ENCODE results near the gene SLC49A4.

The SLC49A4 gene

DNA sequence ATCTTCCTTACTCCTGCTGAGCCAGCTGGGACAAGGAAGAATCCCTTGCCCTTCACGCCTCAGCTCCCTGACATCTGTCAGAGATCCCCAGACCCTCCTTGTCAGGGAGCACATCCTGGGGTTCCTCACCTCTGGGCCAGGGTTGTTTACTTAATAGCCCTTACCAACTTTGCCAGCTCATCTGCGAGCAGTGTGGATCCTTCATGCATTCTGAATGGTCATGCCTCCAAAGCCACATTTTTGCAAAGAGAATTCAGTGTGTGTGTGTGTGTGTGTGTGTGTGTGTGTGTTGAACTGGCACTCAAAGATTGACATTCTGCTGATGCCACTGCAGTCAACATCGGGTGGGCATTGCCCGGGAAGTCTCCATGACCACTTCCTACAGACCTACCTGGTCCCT is 112.6 kb downstream of the SLC49A4 start:
- no peak overlapping the region for H3K4me3 ChIP-seq (ENCODE audit: low read depth, low read length)
- in situ Hi-C loops (cut with HindIII; ENCODE audit: low sequenced_read_pairs): no loop called here
- TF ChIP-seq, protein P1, sequence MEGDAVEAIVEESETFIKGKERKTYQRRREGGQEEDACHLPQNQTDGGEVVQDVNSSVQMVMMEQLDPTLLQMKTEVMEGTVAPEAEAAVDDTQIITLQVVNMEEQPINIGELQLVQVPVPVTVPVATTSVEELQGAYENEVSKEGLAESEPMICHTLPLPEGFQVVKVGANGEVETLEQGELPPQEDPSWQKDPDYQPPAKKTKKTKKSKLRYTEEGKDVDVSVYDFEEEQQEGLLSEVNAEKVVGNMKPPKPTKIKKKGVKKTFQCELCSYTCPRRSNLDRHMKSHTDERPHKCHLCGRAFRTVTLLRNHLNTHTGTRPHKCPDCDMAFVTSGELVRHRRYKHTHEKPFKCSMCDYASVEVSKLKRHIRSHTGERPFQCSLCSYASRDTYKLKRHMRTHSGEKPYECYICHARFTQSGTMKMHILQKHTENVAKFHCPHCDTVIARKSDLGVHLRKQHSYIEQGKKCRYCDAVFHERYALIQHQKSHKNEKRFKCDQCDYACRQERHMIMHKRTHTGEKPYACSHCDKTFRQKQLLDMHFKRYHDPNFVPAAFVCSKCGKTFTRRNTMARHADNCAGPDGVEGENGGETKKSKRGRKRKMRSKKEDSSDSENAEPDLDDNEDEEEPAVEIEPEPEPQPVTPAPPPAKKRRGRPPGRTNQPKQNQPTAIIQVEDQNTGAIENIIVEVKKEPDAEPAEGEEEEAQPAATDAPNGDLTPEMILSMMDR (IDR thresholded peaks at IDR 0.05; ENCODE audit: low read depth, low read length): no peak
- DNase-seq (ENCODE audit: low read depth, low spot score): no peak

GRCh38 chr3:122908251-122908650 is 113.4 kb downstream of the SLC49A4 start:
- DNase-seq (ENCODE audit: low read depth, low spot score): no peak
- no peak overlapping the region for H3K4me3 ChIP-seq (ENCODE audit: low read depth, low read length)
- in situ Hi-C loops (cut with HindIII; ENCODE audit: low sequenced_read_pairs): no loop called here
- TF ChIP-seq, protein P1 (IDR thresholded peaks at IDR 0.05; ENCODE audit: low read depth, low read length): no peak

DNA sequence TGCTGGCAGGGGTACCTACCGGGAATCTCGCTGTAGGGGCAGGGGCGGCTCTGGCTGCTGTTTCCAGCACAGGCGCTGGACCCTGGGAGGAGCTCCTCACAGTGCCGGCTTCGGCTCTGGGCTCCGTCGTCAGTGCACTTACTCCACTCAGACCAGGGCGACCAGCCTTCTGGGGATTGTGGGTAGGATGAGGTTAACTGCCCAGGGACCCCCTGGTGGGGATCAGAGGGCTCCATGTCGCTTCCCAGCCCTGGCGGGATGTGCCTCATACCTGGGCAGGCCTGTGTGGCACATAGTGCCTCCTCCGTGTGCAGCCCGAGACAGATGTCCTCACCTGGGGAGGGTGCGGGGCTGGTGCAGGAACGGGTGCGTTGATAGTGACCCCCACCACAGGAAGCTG is 117.0 kb downstream of the SLC49A4 start:
- no peak overlapping the region for H3K4me3 ChIP-seq (ENCODE audit: low read depth, low read length)
- in situ Hi-C loops (cut with HindIII; ENCODE audit: low sequenced_read_pairs): no loop called here
- no peak for DNase-seq (ENCODE audit: low read depth, low spot score)
- TF ChIP-seq, protein P1 (IDR thresholded peaks at IDR 0.05; ENCODE audit: low read depth, low read length): no peak

- TF ChIP-seq, protein P1 (IDR thresholded peaks at IDR 0.05; ENCODE audit: low read depth, low read length): no peak
- no peak for DNase-seq (ENCODE audit: low read depth, low spot score)
- H3K4me3 ChIP-seq (ENCODE audit: low read depth, low read length): no peak overlapping the region
- in situ Hi-C loops (cut with HindIII; ENCODE audit: low sequenced_read_pairs): no loop called here
Observed at GRCh38 chr3:122912772-122913538, 118.1 kb downstream of the SLC49A4 start.

GRCh38 chr3:122913539-122914100 is 118.8 kb downstream of the SLC49A4 start:
- TF ChIP-seq, protein P1 (IDR thresholded peaks at IDR 0.05; ENCODE audit: low read depth, low read length): no peak
- in situ Hi-C loops (cut with HindIII; ENCODE audit: low sequenced_read_pairs): no loop called here
- no peak overlapping the region for H3K4me3 ChIP-seq (ENCODE audit: low read depth, low read length)
- DNase-seq (ENCODE audit: low read depth, low spot score): no peak

DNA sequence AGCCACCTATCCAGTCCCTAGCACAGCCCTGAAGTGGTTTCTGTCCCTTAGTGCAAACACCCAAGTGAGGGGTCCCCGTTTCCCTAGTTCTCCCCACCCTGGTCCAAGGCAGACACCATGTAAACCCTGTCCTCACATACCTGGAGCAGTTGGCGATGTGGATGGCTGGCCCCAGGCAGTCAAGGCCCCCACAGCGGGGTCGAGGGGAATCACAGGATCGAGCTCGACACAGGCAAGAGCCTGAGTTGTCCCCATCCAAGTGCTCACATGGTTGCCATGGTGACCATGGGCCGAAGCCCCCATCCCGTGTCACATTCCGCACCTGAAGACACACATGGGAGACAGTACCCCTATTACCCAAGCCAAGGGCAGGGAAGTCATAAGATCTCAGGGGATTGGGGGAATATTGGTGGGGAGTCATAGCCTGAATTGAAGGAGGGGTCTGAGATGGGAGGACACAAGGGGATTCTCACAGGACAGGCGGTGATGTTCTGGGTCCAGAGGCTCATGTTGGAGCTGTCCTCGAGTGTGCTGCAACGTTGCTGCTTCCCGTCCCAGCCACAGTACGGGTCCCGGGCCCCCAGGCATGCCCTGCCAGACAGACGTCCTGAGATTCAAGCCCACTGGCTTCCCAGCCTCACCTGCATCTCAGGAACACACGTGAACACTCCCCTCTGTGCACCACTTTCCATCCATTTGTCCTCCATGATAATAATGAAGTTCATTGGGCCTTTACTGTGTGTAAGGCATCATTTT is 120.6 kb downstream of the SLC49A4 start:
- no peak for DNase-seq (ENCODE audit: low read depth, low spot score)
- TF ChIP-seq, protein P1 (IDR thresholded peaks at IDR 0.05; ENCODE audit: low read depth, low read length): no peak
- in situ Hi-C loops (cut with HindIII; ENCODE audit: low sequenced_read_pairs): no loop called here

More for the DNA sequence above, 120.6 kb downstream of the SLC49A4 start:
- H3K4me3 ChIP-seq (ENCODE audit: low read depth, low read length): no peak overlapping the region
